NOMO-1 treated with dmso at 0.1 percent for 144 hours (cell line): ENCODE data around the gene IL12RB1.

Experiments
- DNase-seq: peaks from one replicate; lab custom pipeline; 2025; ENCODE audit not compliant: unreplicated experiment; lab: John Stamatoyannopoulos, UW

IL12RB1 gene

GRCh38 chr19:18013210-18014111 is 73.3 kb downstream of the IL12RB1 start:
- DNase-seq = no peak

GRCh38 chr19:18010149-18010548 is 76.6 kb downstream of the IL12RB1 start:
- DNase-seq = no peak

- no peak for DNase-seq
Measured at GRCh38 chr19:18009412-18010066, 77.2 kb downstream of the IL12RB1 start.
